ENCODE measurements around the gene LRRC74B. TPM values are rescaled to one million over a fixed set of nuclear protein-coding genes. Genes with fewer than 3 reads are reported as not detected.
A peak's percentile ranks its signal among the peaks of the same experiment; 100 is the strongest.

Gene LRRC74B
- total and polyA plus RNA-seq, 9 donors: 0.02 to 3.0 (median 0.31) TPM; not detected in 3

DNA sequence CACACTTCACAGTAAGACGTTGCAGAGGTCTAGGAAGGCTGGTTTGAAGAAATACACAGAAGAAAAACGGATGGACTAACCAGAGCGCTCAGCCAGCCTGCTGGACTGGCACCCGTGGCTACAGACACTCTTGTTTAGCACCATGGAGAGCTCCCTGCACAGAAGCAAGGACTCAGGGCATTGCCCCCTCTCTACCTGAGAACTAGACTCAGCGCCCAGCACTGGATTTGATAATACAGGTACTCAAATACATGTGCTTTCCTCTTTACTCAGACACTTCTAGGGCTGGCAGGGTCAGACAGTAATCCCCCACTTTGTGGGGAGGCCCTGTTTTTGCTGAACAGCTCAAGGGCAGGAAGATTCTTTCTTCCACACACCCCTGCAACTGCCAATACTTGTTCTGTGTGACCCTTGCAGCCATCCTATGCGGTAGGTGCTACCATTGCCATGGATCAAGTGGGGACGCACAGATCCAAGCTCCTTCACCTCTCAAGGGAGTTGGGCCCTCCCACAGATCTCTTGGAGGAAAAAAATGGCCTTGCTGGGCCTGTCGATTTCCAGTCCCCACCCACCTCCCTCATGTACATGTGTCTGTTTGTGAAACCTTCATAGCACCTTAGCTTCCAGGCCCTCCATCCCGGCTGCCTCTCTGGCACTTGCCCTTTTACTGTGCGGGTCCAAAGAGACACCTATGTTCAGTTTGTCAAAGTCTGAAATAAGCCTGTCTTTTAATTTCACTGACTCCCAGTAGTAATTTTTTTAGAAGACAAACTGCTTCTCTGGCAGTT lies 35.9 kb upstream of the LRRC74B start:
- intact Hi-C loops (cut with DNase I): loop anchor here in 1 of 4 donors (10.0 kb wide), 1 partner anchor 145 kb away; no protein-coding TSS in a partner anchor
- no peak overlapping the region for H3K27ac ChIP-seq
- WGBS, 3 donors: 44 to 48% (median 45%) methylated on average over 10 of the region's 10 CpGs
- H3K9me3 ChIP-seq: no peaks in the 10 kb centered on the region
- TF ChIP-seq EP300 (IDR thresholded peaks at IDR 0.05): no peak
- H3K27me3 ChIP-seq: no peaks in the 10 kb centered on the region
- no peak for DNase-seq
- no peak overlapping the region for H3K4me3 ChIP-seq
- no peaks in the 10 kb centered on the region for H3K36me3 ChIP-seq
- H3K4me1 ChIP-seq (ENCODE audit: insufficient read depth): peaks cover 4% of the 10 kb centered on the region

DNA sequence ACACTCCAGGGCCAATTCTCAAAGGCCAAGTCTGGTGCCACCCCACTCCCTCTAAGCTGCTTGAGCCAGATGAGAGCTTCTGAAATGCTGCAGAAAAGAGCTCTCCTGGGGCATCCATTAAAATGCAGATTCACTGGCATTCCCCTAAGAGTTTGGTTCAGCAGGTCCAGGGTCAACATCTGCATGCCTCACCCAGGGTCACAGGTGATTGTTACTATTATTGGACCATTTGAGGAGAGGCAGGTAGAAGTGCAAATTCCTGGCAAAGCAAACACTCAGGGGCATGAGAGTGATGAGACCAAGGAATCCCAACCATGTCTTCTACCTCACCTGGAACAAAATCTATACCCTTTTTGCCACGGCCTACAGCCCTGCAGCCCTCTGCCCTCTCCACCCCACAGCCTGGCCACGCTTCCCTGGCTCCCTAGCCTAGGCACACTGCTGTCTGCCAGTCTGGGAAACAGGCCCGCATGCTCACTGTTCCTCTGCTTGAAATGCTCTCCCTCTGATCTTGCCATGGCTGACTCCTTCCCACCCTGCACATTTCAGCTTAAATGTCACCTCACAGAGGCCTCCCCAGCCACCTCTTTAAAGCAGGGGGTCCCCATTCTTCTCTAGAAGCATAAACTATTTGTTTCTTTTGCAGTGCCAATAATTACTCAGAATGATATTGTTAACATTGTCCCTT lies 35.2 kb upstream of the LRRC74B start:
- H3K27me3 ChIP-seq: no peaks in the 10 kb centered on the region
- no peaks in the 10 kb centered on the region for H3K9me3 ChIP-seq
- H3K4me1 ChIP-seq (ENCODE audit: insufficient read depth): peaks cover 4% of the 10 kb centered on the region
- no peak overlapping the region for H3K4me3 ChIP-seq
- TF ChIP-seq EP300 (IDR thresholded peaks at IDR 0.05) (no peak), POLR2A (IDR thresholded peaks at IDR 0.05) (no peak)
- TF ChIP-seq, protein P1, sequence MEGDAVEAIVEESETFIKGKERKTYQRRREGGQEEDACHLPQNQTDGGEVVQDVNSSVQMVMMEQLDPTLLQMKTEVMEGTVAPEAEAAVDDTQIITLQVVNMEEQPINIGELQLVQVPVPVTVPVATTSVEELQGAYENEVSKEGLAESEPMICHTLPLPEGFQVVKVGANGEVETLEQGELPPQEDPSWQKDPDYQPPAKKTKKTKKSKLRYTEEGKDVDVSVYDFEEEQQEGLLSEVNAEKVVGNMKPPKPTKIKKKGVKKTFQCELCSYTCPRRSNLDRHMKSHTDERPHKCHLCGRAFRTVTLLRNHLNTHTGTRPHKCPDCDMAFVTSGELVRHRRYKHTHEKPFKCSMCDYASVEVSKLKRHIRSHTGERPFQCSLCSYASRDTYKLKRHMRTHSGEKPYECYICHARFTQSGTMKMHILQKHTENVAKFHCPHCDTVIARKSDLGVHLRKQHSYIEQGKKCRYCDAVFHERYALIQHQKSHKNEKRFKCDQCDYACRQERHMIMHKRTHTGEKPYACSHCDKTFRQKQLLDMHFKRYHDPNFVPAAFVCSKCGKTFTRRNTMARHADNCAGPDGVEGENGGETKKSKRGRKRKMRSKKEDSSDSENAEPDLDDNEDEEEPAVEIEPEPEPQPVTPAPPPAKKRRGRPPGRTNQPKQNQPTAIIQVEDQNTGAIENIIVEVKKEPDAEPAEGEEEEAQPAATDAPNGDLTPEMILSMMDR (IDR thresholded peaks at IDR 0.05): no peak
- WGBS, 3 donors: 93 to 96% (median 95%) methylated on average over 3 of the region's 3 CpGs
- intact Hi-C loops (cut with DNase I): loop anchor here in 1 of 4 donors (10.0 kb wide), 1 partner anchor 146 kb away; no protein-coding TSS in a partner anchor
- no peak overlapping the region for H3K27ac ChIP-seq
- no peaks in the 10 kb centered on the region for H3K36me3 ChIP-seq
- no peak for DNase-seq

DNA sequence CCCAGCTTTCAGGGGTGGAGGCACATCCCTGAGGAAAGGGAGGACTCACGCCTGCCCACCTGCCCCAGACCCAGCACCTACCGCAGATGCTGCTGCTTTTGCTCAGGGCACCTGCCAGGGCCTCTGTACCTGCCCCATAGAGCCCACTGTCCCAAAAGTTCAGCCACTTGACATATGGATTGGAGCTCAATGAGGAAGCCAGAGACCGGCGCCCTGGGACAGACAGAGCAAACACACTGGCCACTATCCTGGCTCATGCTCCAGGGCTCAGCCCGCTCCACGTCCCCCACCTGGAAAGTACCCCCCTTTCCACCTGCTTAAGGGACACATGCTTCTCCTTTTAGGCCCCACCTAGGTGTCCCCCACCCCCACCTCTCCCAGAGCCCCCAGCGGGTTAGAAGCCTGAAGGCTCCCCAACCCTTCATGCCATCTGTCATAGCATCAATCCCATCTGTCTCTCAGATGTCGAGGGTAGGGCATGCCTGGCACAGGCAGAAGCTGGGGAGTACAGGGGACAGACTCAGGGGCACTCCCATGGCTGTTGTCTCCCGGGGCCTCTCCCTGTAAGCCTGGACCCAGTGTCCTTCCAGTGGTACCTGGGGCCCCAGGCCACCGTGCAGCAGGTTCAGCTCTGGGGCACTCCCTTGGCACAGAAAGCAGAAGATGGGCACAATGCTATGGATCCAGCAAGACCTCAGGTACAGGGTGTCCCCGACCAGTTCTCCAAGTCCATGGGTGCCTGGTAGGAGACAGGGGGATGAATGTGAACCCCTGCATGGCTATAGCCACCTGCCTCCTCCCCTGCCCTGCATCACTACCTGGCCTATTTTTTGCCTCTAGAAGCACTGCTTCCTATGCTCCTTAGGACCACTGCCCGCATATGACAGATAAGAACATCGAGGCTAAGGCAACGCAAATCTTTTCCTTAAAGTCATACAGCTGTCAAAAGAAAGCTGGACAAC lies 33.0 kb upstream of the LRRC74B start:
- Histone ChIP-seq H3K9me3 (no peaks in the 10 kb centered on the region), H3K4me3 (no peak overlapping the region), H3K4me1 (ENCODE audit: insufficient read depth) (peaks cover 6% of the 10 kb centered on the region), H3K27ac (no peak overlapping the region), H3K27me3 (no peaks in the 10 kb centered on the region), H3K36me3 (no peaks in the 10 kb centered on the region)
- peak in 1 of 5 donors; percentile 16 for DNase-seq
- intact Hi-C loops (cut with DNase I): loop anchor here in 1 of 4 donors (10.0 kb wide), 1 partner anchor 148 kb away; no protein-coding TSS in a partner anchor
- 75 to 81% (median 78%) methylated on average over 14 of the region's 14 CpGs for WGBS, 3 donors
- TF ChIP-seq, protein P1 (IDR thresholded peaks at IDR 0.05): no peak
- no peak for TF ChIP-seq POLR2A (IDR thresholded peaks at IDR 0.05)
- no peak for TF ChIP-seq EP300 (IDR thresholded peaks at IDR 0.05)

DNA sequence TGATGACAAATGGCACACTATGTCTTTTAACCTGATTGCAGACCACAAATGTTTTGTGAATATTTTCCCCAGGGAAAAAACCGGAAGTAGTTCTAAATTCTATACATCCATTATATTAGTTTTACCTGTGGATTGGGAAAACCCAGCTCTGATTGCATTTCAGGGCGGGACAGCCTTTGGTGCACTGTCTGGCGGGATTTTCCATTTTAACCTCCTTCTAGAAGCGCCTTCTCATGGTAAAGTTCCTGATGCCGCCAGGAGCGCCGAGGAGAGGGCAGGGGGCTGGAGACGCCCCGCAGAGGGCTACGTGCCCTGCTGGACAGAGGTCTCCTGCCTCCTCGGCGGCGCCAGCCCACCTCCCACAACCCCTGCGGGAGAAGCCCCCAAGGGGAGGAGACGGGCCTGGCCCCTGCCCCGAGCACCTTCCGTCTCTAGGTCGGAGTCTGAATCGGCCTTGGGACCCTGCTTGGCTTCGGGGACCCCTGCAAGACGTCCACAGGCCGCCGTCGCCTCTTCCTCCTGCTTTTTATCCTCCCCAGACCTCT lies 32.0 kb upstream of the LRRC74B start:
- TF ChIP-seq EP300 (IDR thresholded peaks at IDR 0.05): no peak
- TF ChIP-seq, protein P1 (IDR thresholded peaks at IDR 0.05): no peak
- no peak for TF ChIP-seq POLR2A (IDR thresholded peaks at IDR 0.05)
- peak overlapping the region; percentile 40 for H3K4me3 ChIP-seq
- intact Hi-C loops (cut with DNase I): loop anchor here in 1 of 4 donors (10.0 kb wide), 1 partner anchor 149 kb away; no protein-coding TSS in a partner anchor
- no peaks in the 10 kb centered on the region for H3K9me3 ChIP-seq
- no peak for DNase-seq
- no peaks in the 10 kb centered on the region for H3K36me3 ChIP-seq
- H3K27ac ChIP-seq: peak overlapping the region; percentile 51 to 83
- no peaks in the 10 kb centered on the region for H3K27me3 ChIP-seq
- H3K4me1 ChIP-seq (ENCODE audit: insufficient read depth): peaks cover 6% of the 10 kb centered on the region
- 8 to 9% (median 9%) methylated on average over 21 to 24 of the region's 24 CpGs for WGBS, 3 donors
